ENCODE measurements around the gene PRICKLE4.
"Not testable (repeated sequence)": the region's sequence is repeated elsewhere in the genome, so short reads cannot be mapped to it uniquely, and the experiment has no call there.

The PRICKLE4 gene

GRCh38 chr6:41746107-41746506 lies 34.5 kb upstream of the PRICKLE4 start:
- no peak for DNase-seq

DNA sequence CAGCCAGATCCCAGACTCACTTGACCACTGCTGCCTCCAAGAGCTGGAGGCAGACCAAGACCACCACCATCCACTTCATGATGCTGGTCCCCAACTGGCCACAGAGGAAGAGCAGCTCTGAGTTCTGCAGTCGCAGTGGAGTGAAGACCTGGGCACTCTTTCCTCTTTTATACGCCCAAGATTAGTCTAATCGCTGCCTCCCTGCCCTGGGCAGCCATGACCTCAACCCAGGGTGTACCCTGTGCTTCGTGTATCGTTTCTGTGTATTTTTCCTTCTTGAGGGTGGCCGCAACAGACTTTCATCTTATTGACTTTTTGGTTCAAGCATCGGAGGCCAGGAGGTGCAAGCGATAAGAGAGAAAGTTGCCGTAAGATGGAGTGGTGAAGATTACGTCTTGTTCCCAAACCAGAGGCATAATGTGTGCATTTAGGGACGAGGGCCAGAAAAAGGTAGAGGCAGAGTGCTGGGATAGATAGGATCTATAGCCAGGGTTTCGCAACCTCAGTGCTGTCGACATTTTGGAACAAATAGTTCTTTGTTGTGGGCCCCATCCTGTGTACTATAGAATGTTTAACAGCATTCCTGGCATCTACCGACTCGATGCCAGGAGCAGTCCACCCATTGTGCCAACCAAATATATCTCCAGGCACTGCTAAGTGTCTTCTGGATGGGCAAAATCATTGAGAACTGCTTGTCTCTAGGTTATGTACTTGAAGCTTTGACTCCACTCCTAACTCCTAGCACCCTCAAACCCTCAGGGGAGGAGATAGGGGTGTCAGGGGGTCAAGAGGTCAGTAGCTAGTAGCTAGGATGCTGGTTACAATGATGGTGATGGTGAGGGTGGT lies 33.1 kb upstream of the PRICKLE4 start, which contains the start of gene PGC:
Gene PGC (minus strand): TSS at position 142 of the 846 bp plus-strand sequence. CDS start 63 bp downstream, at position 79.
- no peak for DNase-seq

- no peak for DNase-seq
Observed at GRCh38 chr6:41748102-41748477, 32.5 kb upstream of the PRICKLE4 start.

- DNase-seq: no peak
Observed at GRCh38 chr6:41748542-41748941, 32.0 kb upstream of the PRICKLE4 start.

- DNase-seq: no peak
Observed at GRCh38 chr6:41750374-41750773, 30.2 kb upstream of the PRICKLE4 start.

DNA sequence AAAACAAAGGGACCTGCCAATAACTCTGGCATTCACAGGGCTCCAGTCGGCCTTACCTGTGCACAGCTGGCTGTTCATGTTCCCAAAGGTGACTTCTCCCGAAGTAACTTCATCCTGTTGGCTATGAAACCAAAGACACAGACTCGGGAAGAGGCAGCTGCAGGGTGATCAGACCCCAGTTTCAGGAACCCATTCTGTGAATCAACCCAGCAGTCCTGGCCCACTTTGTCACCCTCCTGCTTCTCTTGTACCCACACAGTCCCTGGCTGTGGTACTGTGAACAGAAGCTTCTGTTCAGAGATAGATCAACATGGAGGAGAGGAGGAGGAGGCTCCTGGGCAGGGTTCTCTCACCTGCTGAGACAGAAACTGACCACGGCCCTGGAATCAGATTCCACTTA lies 24.7 kb upstream of the PRICKLE4 start:
- no peak for DNase-seq

DNA sequence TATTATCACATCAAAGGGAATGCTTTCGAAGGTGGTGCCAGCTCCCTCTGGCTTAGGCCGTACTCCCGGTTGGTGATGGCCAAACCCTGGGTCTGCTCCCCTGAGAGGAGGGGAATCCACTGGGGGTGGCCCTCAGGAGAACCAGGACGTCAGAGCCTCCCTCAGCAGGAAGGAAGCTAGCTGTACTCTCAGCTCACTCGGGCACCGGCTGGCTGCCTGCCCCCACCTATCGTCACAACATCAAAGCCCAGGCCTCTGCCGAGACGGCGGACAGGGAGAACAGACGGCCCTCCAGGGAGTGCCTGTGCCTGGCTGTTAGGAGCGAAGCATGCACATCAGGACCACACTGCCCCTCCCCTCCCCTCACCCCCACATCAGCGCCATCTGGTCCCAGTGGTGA lies 24.2 kb upstream of the PRICKLE4 start:
- DNase-seq: no peak

DNA sequence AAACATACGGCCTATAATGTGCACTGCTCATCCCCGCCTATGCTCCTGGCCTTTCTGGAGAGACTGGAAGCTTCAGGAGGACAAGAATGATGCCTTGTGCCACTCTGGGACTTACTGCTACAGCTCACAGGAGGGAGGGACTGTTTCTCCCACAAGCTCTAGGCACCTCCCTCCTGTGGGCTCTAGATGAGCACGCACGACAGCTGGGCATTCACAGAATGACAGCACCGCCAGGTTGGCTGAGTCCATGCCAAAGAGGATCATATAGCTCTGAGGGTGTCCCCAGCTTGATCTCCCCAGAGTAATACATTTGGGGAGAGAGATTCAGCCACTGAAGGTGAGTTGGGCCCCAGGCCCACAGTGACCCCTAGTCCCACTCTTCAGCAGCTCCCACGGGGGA lies 23.3 kb upstream of the PRICKLE4 start:
- DNase-seq: no peak

DNA sequence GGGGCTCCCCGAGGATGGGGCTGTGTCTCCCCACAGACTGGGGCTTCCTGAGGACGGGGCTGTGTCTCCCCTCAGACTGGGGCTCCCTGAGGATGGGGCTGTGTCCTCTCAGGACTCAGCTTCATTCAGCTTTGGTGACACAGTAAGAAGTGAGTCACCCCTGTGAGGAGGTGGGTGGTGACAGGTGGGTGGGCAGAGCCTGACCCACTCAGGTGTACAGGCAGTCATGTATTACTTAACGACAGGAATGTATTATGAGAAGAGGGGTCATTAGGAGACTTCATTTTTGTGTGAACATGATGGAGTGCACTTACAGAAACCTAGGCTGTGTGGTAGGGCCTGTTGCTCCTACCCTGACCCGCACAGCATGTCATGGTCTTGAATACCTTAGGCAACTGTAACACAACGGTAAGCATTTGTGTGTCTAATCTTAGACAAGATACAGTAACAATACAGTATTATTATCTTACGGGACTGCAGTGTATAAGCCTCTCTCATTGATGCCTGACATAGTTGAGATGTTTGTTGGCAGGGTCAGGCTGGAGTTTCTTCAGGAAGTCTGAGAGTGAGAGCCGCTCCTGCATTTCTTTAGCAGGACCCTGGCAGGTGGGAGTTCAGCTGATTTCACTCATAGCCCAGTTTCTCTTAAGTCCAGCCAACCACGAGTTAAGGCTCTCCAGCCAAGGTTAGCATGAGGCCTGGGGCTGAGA lies 22.5 kb upstream of the PRICKLE4 start:
- no peak for DNase-seq

DNA sequence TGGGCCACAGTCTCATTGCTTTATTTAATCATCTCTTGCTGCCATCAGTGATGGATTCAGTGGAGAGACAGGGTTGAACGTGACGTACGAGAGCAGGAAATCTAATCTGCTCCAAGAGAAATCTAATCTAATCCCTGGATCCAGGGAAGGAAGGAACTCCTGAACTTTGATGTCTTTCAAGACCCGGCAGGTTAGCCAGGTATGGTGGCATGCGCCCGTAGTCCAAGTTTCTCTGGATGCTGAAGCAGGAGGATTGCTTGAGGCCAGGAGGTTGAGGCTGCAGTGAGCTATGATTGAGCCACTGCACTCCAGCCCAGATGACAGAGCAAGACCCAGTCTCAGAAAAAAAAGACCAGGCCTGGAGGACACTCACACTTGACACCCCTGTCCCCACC lies 21.9 kb upstream of the PRICKLE4 start:
- DNase-seq: no peak

DNA sequence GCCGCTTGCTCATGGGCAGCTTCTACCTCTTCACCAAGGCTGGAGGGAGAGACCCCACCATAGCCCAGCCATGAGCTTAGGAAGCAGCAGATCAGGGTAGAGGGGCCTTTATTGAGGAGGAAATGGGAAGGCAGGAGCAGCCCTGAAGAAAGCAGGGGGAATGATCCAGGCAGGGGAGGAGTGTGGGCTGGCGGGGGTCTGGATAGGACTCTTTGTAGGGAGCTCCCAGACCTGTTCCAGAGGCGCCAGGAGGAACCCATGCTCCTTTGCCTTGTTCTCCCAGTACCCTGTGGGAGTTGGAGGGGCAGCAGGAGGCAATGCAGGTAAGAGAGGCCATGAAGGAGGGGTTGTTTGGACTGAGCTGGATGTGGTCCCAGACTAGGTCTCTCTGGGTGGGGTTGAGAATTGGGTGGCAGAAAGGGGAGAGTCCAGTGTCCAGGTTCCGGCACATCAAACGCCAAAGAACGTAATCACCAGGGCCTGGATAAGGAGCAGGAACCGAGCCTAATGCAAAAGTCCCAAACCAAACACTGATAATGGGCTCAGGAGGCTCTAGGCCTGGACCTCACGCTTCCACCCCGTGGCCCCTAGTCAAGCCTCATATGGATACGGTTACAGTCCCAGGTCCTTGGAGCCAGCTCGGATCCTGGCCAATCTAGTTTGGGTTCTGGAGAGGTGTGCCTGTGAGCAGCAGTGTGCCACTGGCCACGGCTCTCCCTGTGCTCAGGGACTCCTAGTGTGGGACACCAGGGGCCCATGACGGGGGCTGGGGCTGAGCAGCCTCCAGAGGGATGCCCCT lies 21.3 kb upstream of the PRICKLE4 start:
- DNase-seq: no peak

DNA sequence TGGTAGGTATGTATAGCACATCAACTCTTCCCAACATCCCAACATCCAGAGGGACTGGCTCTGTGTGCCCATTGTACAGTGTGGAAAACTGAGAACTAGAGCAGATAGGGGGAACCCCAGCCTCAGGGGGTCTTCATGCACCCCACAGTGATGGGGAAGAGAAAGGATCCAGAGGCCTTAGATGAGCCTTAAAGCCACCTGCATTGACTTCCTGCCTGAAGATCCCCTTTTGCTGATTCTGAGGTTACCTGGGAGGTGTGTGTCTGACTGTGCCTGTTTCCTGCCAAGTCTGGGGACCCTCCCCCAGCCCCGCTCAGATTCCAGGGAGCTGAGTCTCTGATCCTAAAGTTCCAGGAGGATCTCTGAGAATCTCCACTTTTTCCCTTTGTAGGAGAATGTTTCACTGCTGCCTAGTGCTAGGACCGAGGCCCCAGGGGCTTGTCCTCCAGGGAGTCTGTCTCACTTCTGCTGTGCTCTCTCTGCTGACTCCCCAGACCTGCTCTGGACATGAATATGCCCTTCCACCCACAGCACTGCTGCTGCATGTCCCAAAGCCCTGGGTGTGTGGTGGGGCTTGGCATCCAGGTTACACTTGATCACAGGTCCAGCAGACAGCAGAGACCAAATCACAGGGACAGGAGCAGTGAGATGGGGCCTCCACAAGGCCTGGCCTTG lies 20.5 kb upstream of the PRICKLE4 start:
- no peak for DNase-seq

DNA sequence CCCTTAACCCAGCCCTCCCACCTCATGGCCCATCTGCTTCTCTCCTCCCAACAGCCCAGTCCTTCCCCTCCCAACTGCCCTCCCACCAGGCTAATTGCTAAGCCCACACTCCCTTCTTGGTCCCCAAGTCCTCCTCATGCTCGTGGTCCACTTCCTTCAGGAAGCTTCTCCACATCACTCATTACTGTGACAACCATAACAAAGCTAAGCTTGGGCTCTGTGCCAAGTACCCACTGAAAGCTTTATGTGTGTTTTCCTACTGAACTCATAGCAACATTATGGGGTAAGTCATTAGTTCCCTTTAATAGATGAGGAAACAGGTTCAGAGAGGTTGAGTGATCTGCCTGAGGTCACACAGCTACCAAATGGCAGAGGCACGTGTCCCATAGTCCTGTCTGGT lies 17.1 kb upstream of the PRICKLE4 start:
- DNase-seq: no peak

DNA sequence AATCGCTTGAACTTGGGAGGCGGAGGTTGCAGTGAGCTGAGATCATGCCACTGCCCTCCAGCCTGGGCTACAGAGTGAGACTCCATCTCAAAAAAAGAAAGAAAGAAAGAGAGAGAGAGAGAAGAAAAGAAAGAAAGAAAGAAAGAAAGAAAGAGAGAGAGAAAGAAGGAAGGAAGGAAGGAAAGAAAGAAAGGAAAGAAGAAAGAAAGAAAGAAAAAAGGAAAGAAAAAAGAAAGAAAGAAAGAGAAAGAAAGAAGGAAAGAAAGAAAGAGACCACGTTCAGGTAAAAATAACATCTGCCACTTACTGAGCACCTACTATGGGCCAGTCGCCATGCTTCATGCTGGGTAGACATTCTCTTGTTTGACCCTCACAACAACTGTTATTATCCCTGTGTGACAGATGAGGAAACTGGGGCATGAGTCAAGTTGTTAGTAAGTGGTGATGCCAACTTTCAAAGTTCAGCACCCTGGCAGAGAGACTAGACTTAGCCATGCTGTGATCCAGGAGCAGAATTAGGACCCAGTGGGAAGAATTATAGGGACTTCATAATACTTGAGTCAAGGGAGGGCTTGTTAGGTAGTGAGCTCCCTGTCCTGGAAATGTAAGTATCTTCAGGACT lies 14.4 kb upstream of the PRICKLE4 start:
- DNase-seq: not testable (repeated sequence)

DNA sequence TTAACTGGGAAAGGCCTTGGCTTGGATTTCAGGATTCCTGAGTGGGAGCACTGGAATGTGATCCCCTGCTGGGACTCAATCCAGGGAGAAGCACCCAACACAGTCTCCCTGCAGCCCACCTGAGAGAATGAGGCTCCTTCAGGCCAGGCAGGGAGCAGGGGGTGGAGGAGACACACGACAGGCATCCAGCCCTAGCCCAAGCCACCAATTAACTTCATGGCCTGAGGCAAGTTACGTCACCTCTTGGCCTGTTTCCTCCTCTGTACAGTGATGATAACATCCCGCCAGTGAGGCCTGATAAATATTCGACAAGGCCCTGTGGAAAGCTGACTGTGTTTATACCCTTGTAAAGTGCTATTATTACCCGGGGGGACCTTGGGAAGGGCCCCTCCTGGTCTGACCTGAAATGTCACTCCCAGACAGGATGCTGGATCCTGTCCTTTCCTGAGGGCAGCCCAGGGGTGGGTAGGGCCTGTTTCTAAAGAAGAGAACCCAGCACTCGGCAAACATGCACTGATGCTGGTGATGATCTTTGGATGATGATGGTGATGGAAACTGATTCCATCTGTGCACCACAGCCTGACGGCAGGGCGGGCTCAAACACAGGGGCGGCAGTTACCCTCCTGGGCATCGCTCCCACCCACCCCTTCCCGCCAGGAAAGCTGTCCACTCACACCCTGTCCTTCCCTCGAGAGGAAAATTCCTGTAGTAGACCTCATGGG lies 13.3 kb upstream of the PRICKLE4 start:
- DNase-seq: no peak

GRCh38 chr6:41768545-41769308 lies 11.9 kb upstream of the PRICKLE4 start:
- DNase-seq: no peak

DNA sequence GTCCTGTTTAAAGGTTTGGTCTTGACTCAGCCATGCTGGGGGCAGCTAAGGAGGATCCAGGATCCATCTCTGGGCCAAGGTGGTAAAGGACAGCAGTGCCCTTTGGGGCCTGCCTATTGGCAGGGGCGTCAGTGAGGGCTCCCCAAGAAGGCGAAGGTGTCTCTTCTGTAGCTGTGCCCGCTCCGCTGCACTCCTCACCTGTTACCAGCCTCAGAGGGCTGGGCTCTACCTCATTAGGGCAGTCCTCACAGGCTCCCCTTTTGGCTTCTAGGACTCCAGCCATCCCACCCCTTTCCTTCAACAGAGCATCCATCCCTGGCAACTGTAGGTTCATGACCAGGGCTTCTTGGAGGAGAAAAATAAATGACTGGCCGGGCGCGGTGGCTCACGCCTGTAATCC lies 11.2 kb upstream of the PRICKLE4 start:
- no peak for DNase-seq

- no peak for DNase-seq
Observed at GRCh38 chr6:41770381-41771057, 10.1 kb upstream of the PRICKLE4 start.

GRCh38 chr6:41771058-41771983 lies 9.3 kb upstream of the PRICKLE4 start:
- DNase-seq: no peak
